GM12873 (cell line): ENCODE measurements around the gene AIRE.

ENCODE experiments used
- TF ChIP-seq, protein P1 (sequence below): IDR thresholded peaks from 2 replicates; pipeline ENCODE4 v1.5.1; 2012; ENCODE audit warnings: low read depth, mild to moderate bottlenecking, moderate library complexity, low read length, control low read depth; ENCODE audit not compliant: insufficient read depth; ENCODE audit errors: missing control alignments

The AIRE gene

DNA sequence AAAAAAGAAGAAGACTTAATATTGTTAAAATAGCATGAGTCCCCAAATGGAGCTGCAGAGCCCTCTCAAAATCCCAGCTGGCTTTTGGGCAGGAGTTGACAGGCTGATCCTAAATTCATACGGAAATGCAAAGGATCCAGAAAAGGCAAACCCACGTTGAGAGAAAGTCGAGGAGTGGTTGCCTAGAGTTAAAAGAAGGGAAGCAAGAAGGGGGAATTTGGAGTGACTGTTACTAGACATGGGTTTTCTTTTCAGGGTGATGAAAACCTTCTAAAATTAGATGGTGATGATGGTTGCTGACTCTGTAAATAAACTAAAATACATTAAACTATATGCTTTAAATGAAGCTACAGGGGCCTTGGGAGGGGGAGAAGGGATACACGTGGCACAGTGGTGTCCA is 25.6 kb upstream of the AIRE start:
- TF ChIP-seq, protein P1, sequence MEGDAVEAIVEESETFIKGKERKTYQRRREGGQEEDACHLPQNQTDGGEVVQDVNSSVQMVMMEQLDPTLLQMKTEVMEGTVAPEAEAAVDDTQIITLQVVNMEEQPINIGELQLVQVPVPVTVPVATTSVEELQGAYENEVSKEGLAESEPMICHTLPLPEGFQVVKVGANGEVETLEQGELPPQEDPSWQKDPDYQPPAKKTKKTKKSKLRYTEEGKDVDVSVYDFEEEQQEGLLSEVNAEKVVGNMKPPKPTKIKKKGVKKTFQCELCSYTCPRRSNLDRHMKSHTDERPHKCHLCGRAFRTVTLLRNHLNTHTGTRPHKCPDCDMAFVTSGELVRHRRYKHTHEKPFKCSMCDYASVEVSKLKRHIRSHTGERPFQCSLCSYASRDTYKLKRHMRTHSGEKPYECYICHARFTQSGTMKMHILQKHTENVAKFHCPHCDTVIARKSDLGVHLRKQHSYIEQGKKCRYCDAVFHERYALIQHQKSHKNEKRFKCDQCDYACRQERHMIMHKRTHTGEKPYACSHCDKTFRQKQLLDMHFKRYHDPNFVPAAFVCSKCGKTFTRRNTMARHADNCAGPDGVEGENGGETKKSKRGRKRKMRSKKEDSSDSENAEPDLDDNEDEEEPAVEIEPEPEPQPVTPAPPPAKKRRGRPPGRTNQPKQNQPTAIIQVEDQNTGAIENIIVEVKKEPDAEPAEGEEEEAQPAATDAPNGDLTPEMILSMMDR: no peak

DNA sequence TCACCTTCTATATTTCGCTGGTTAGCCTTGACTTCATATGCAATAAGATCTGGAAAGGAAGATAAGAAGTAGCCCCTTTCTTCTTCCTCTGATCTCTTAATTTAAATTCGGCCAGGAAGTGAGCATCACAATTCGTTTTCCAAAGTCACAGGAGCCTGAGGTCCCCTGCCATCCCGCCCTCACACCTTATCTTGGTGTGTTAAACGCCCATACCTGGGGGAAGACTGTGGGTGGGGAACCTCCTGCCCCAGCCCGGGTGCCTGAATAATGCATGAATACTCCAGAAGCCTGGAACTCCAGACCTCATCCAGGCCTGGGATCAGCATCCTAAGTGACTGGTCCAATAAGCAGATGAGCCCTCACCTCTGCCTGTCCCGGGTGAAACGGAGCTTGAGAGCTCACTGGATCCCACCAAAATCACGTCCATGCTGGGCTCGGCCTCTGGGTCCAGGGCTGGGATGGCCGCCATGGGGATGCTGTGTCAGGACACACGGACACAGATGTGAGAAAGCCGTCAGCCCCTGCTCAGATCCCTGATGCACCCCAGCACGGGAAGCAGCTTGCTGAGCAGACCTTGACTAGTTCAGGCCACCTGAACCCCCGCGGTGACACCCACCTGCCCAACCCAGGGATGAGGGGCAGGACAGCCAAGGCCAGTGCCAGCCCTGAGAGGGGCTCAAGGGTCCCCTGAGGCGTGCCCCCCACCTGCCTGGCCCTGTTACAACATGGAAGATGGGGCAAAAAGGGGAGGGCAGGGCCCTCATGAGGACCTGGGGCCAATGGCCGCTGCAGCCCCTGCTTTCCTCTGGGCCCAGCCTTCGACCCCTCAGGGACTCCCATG is 24.7 kb upstream of the AIRE start:
- TF ChIP-seq, protein P1: no peak

DNA sequence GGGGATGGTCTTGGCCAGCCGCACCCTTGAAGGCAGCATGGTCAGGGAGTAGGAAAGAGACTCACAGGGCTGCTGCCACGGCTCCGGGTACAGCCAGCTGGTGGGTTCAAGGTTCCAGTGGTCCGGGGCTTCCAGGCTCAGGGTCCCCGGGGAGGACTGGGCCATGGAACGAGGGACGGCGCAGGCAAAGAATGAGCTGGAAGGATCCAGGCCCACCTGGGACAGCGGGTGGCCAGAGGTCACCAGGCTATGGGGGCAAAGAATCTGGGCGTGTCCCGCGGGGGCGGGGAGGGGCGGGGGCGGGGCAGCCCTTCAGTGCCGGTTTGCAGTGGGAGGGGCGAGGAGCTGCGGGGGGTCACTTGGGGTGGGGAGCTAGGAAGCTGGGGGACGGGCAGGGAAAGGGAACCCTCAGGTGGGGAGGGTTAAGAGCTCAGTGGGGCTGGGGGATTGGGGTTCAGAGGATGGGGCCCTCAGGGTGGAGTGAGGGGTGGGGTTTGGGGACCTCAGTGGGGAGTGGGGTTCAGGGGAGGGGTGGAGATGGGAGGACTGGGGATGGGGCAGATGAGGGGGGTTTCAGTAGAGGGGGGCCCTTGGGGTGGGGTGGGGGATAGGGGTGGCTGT is 23.9 kb upstream of the AIRE start, which contains the start of gene DNMT3L:
TSS of gene DNMT3L (minus strand) at position 223 of the 621 bp plus-strand sequence. CDS start 638 bp downstream, outside the sequence.
- TF ChIP-seq, protein P1: no peak

DNA sequence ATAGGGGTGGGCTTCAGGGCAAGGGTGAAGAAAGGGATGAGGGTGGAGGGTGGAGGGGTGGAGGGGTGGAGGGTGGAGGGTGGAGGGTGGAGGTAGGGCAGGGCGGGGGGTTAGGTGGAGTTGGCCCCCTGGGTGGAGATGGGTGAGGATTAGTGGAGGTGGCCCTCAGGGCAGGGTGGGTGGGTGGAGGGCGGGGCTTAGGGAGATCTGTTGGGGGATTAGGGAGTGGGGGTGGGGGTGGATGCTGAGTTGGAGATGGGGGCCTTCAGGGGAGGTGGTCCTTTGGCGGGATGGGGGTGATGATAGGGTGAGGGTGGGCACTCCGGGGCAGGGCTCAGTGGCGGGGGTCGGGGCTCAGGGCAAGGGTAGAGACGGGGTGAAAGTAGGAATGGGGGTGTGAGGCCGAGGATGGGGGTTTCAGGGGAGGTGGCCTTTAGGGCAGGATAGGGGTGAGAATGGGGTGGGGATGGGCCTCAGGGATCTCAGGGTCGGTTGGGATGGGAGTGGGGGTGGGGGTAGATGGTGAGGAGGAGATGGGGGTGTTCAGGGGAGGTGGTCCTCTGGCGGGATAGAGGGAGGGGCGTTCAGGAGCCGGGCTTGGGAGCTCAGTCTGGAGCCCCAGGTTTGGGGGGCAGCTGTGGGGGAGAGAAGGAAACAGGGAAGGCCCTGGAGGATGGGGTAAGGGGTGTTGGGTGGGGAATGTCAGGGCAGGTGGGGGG is 23.2 kb upstream of the AIRE start:
- TF ChIP-seq, protein P1: no peak

DNA sequence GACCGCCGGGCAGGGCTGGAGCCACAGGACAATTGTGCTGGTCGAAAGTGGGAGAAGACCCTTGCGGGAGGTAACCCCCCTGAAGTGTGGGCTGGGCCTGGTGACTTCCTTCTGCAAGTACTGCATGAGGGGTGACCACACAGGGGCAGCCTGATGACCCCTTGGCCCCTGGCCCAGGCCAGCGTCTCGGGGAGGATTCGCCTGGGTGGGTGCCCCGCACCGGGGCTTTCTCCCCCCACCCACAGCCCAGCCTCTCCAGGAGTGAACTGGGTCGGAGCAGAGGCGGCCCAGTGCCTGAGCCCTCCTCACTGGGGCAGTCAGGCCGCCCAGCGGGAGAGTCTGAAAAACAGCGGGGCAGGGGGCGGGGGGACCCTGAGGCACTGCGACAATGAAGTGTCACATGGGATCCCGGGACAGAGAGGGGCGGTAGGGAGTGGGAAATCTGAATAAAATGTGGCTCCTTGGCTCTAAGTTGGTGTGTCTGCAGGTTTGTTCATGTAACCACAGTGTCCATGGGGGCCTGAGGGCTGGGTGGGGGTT is 22.4 kb upstream of the AIRE start:
- TF ChIP-seq, protein P1: no peak

DNA sequence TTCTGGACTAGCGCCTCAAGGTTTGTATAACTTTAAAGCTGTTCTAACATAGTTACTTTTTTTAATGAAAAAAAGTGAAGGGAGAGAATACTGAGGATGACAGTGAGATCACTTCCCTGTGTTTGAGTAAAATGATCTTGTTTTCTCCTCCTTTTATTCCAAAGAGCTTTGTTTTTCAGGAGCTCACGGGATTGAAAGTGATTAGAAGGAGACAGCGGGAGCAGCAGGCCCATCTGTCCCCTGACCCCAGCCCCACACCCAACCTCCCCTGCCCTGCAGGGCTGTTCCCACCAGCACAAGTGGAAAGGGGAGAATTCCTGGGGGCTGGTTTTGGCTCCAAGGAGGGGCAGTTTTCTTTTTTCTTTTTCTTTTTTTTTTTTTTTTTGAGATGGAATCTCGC is 21.9 kb upstream of the AIRE start:
- TF ChIP-seq, protein P1: no peak

DNA sequence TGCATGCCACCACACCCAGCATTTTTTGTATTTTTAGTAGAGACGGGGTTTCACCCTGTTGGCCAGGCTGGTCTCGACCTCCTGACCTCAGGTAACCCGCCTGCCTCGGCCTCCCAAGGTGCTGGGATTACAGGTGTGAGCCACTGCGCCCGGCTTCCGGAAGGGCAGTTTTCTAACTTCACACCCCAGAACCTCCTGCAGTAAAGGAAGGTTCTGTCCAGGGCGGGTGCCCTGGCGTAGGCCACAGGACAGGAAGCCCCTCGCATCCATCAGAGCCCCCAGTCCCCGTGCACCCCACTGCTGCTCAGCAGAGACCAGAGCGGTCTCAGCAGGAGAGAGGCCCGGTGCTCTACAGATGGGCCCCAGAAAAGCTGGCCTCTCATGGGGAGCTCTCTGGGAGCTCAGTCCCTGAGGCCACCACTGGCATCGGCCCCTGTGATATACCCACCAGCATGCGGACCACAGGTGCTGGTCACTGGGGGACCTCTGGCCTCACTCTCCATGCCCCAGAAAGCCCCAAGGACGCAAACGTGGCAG is 19.9 kb upstream of the AIRE start:
- TF ChIP-seq, protein P1: no peak
